Natural killer cell treated with Interleukin-12 subunit alpha and Interleukin-12 subunit beta and Interleukin-15 and Interleukin-18, amount 100 ng/mL, for 72 hours (primary cell): Measurements from ENCODE around the gene MTPN. TPM values are rescaled to one million over a fixed set of nuclear protein-coding genes. Genes with fewer than 3 reads are reported as not detected.

ENCODE experiments used
- ATAC-seq, 2 donors: fragments of 150-1000 bp; cut with Tn5 transposase in 1 of 2; sonication (Bioruptor Pico), chemical (Tn5 transposase) in 1 of 2; 2 replicates each; pipeline ENCODE4 v1.10.0; 2021
- DNase-seq: peaks from one replicate; pipeline ENCODE4 v3.0.0; 2022; ENCODE audit warnings: low spot score
- H3K27ac Mint-ChIP-seq, 2 donors: 1 replicate in 1 of 2; 2 replicates in 1 of 2; pipeline ENCODE4 v1.8.0; 2022; ENCODE audit warnings: mixed read lengths in 2 of 2, mild to moderate bottlenecking in 1 of 2, moderate library complexity in 1 of 2
- H3K27me3 Mint-ChIP-seq, 2 donors: 1 replicate in 1 of 2; 2 replicates in 1 of 2; pipeline ENCODE4 v1.8.0; 2022; ENCODE audit warnings: mixed read lengths in 2 of 2
- H3K36me3 Mint-ChIP-seq: one replicate; pipeline ENCODE4 v1.8.0; 2022; ENCODE audit warnings: mixed read lengths
- H3K4me1 Mint-ChIP-seq, 2 donors: 1 replicate in 1 of 2; 2 replicates in 1 of 2; pipeline ENCODE4 v1.8.0; 2022; ENCODE audit warnings: low read depth in 2 of 2, mixed read lengths in 2 of 2, mild to moderate bottlenecking in 1 of 2
- H3K4me3 Mint-ChIP-seq: one replicate; pipeline ENCODE4 v1.8.0; 2022; ENCODE audit warnings: mixed read lengths
- H3K9me3 Mint-ChIP-seq: 2 replicates; pipeline ENCODE4 v1.8.0; 2022; ENCODE audit warnings: mixed read lengths
- total RNA-seq, 2 donors: library from RNA; stranded (reverse); gene quantifications; one replicate each; pipeline ENCODE4 v1.2.3, GENCODE V29; 2022

The MTPN gene
- total RNA-seq, 2 donors from 2014 or later: 148 to 190 TPM

- ATAC-seq (no peak), DNase-seq (no peak)
- Mint-ChIP-seq H3K36me3 (no peaks in the 10 kb centered on the region), H3K9me3 (no peaks in the 10 kb centered on the region), H3K27ac (no peak overlapping the region), H3K4me3 (no peak overlapping the region), H3K4me1 (peaks cover 0 to 5% of the 10 kb centered on the region in 2 donors), H3K27me3 (peaks cover 0 to 3% of the 10 kb centered on the region in 2 donors)
Measured at GRCh38 chr7:136000288-136000913, 23.2 kb upstream of the MTPN start.

- peaks cover 15 to 16% of the 10 kb centered on the region in 2 donors for H3K4me1 Mint-ChIP-seq
- ATAC-seq: no peak
Measured at GRCh38 chr7:135998081-135998480, 20.9 kb upstream of the MTPN start.

GRCh38 chr7:135995748-135996147, 18.6 kb upstream of the MTPN start:
- Mint-ChIP-seq H3K27me3 (no peaks in the 10 kb centered on the region), H3K27ac (no peak overlapping the region)
- ATAC-seq: no peak

More at GRCh38 chr7:135998081-135998480, 20.9 kb upstream of the MTPN start:
- no peak overlapping the region for H3K4me3 Mint-ChIP-seq
- no peaks in the 10 kb centered on the region for H3K9me3 Mint-ChIP-seq
- H3K27me3 Mint-ChIP-seq: peaks cover 0 to 3% of the 10 kb centered on the region in 2 donors
- no peak for DNase-seq
- no peak overlapping the region for H3K27ac Mint-ChIP-seq
- H3K36me3 Mint-ChIP-seq: no peaks in the 10 kb centered on the region

GRCh38 chr7:135994466-135995205, 17.5 kb upstream of the MTPN start:
- Mint-ChIP-seq H3K36me3 (no peaks in the 10 kb centered on the region), H3K27ac (peak overlapping the region; percentile 60 to 72), H3K9me3 (no peaks in the 10 kb centered on the region), H3K4me1 (peaks cover 25% of the 10 kb centered on the region in 2 donors), H3K27me3 (no peaks in the 10 kb centered on the region), H3K4me3 (peak overlapping the region; percentile 52)
- ATAC-seq (peak; percentile 45 to 84), DNase-seq (no peak)

More at GRCh38 chr7:135995748-135996147, 18.6 kb upstream of the MTPN start:
- H3K36me3 Mint-ChIP-seq: no peaks in the 10 kb centered on the region
- no peak overlapping the region for H3K4me3 Mint-ChIP-seq
- DNase-seq: no peak
- H3K4me1 Mint-ChIP-seq: peaks cover 22 to 25% of the 10 kb centered on the region in 2 donors
- no peaks in the 10 kb centered on the region for H3K9me3 Mint-ChIP-seq

GRCh38 chr7:135993950-135994349, 16.8 kb upstream of the MTPN start:
- Mint-ChIP-seq H3K27ac (peak overlapping the region; percentile 60 to 72), H3K4me3 (peak overlapping the region; percentile 41), H3K36me3 (no peaks in the 10 kb centered on the region), H3K27me3 (no peaks in the 10 kb centered on the region), H3K9me3 (no peaks in the 10 kb centered on the region), H3K4me1 (peaks cover 25% of the 10 kb centered on the region in 2 donors)
- ATAC-seq (peak; percentile 59 to 79), DNase-seq (no peak)

GRCh38 chr7:135991906-135992305, 14.7 kb upstream of the MTPN start:
- H3K36me3 Mint-ChIP-seq: no peaks in the 10 kb centered on the region
- DNase-seq: no peak
- H3K4me3 Mint-ChIP-seq: no peak overlapping the region
- no peak overlapping the region for H3K27ac Mint-ChIP-seq
- H3K4me1 Mint-ChIP-seq: peaks cover 25% of the 10 kb centered on the region in 2 donors
- no peaks in the 10 kb centered on the region for H3K9me3 Mint-ChIP-seq
- ATAC-seq: no peak
- no peaks in the 10 kb centered on the region for H3K27me3 Mint-ChIP-seq

- no peak overlapping the region for H3K27ac Mint-ChIP-seq
- H3K4me3 Mint-ChIP-seq: no peak overlapping the region
Measured at GRCh38 chr7:135991322-135991721, 14.2 kb upstream of the MTPN start.

GRCh38 chr7:135990258-135990657, 13.1 kb upstream of the MTPN start:
- Mint-ChIP-seq H3K4me1 (peaks cover 25% of the 10 kb centered on the region in 2 donors), H3K4me3 (no peak overlapping the region), H3K27ac (peak overlapping the region in 1 of 2 donors; percentile 19), H3K36me3 (no peaks in the 10 kb centered on the region), H3K9me3 (no peaks in the 10 kb centered on the region), H3K27me3 (no peaks in the 10 kb centered on the region)
- ATAC-seq (no peak), DNase-seq (no peak)

More at GRCh38 chr7:135991322-135991721, 14.2 kb upstream of the MTPN start:
- H3K4me1 Mint-ChIP-seq: peaks cover 25% of the 10 kb centered on the region in 2 donors
- DNase-seq (no peak), ATAC-seq (no peak)
- H3K9me3 Mint-ChIP-seq: no peaks in the 10 kb centered on the region
- no peaks in the 10 kb centered on the region for H3K27me3 Mint-ChIP-seq
- no peaks in the 10 kb centered on the region for H3K36me3 Mint-ChIP-seq

GRCh38 chr7:135981958-135982646, 4.9 kb upstream of the MTPN start:
- DNase-seq (no peak), ATAC-seq (no peak)
- H3K4me3 Mint-ChIP-seq: peak overlapping the region; percentile 76
- no peaks in the 10 kb centered on the region for H3K36me3 Mint-ChIP-seq
- H3K9me3 Mint-ChIP-seq: no peaks in the 10 kb centered on the region
- H3K27me3 Mint-ChIP-seq: no peaks in the 10 kb centered on the region
- peaks cover 47 to 55% of the 10 kb centered on the region in 2 donors for H3K4me1 Mint-ChIP-seq
- peak overlapping the region; percentile 83 to 88 for H3K27ac Mint-ChIP-seq

- H3K27me3 Mint-ChIP-seq: no peaks in the 10 kb centered on the region
- ATAC-seq (peak; percentile 85 to 89), DNase-seq (peak; percentile 88)
- H3K4me3 Mint-ChIP-seq: peak overlapping the region; percentile 76
- no peaks in the 10 kb centered on the region for H3K36me3 Mint-ChIP-seq
- no peaks in the 10 kb centered on the region for H3K9me3 Mint-ChIP-seq
- H3K4me1 Mint-ChIP-seq: peaks cover 51 to 63% of the 10 kb centered on the region in 2 donors
- peak overlapping the region; percentile 83 to 88 for H3K27ac Mint-ChIP-seq
Measured at GRCh38 chr7:135980665-135981180, 3.6 kb upstream of the MTPN start.

GRCh38 chr7:135980012-135980551, 2.9 kb upstream of the MTPN start:
- Mint-ChIP-seq H3K4me1 (peaks cover 55 to 68% of the 10 kb centered on the region in 2 donors), H3K27ac (peak overlapping the region; percentile 83 to 88), H3K4me3 (peak overlapping the region; percentile 76), H3K9me3 (no peaks in the 10 kb centered on the region), H3K36me3 (no peaks in the 10 kb centered on the region), H3K27me3 (no peaks in the 10 kb centered on the region)
- DNase-seq: no peak
- ATAC-seq: peak in 1 of 2 donors; percentile 11

- peaks cover 57 to 74% of the 10 kb centered on the region in 2 donors for H3K4me1 Mint-ChIP-seq
- DNase-seq (no peak), ATAC-seq (no peak)
- peaks cover 2% of the 10 kb centered on the region for H3K36me3 Mint-ChIP-seq
- no peaks in the 10 kb centered on the region for H3K27me3 Mint-ChIP-seq
- no peaks in the 10 kb centered on the region for H3K9me3 Mint-ChIP-seq
- H3K4me3 Mint-ChIP-seq: peak overlapping the region; percentile 76
- H3K27ac Mint-ChIP-seq: peak overlapping the region; percentile 83 to 88
Measured at GRCh38 chr7:135979471-135980011, 2.4 kb upstream of the MTPN start.

GRCh38 chr7:135978624-135979023, 1.5 kb upstream of the MTPN start:
- Mint-ChIP-seq H3K4me1 (peaks cover 61 to 78% of the 10 kb centered on the region in 2 donors), H3K4me3 (no peak overlapping the region)
- DNase-seq: no peak

More at GRCh38 chr7:135978624-135979023, 1.5 kb upstream of the MTPN start:
- H3K27me3 Mint-ChIP-seq: no peaks in the 10 kb centered on the region
- peak overlapping the region; percentile 83 to 88 for H3K27ac Mint-ChIP-seq
- no peaks in the 10 kb centered on the region for H3K9me3 Mint-ChIP-seq
- H3K36me3 Mint-ChIP-seq: peaks cover 5% of the 10 kb centered on the region
- no peak for ATAC-seq
